AG04449 (cell line): ENCODE data around the gene THSD4.
"Not testable (repeated sequence)": the region's sequence is repeated elsewhere in the genome, so short reads cannot be mapped to it uniquely, and the experiment has no call there.

Source experiments
- CTCF ChIA-PET: fragments of 350-600 bp; formaldehyde crosslinking; extraction: SDS; loops from one replicate; lab custom pipeline; 2021; ENCODE audit warnings: antibody characterized with exemption; lab: Yijun Ruan, JAX
- POLR2A ChIA-PET: fragments of 400-600, 350-600 bp; formaldehyde crosslinking; extraction: SDS; loops from one replicate; lab custom pipeline; 2020; ENCODE audit warnings: antibody characterized with exemption, inconsistent platforms; lab: Yijun Ruan, JAX
- DNase-seq: peaks from one replicate; pipeline ENCODE4 v3.0.0-alpha.2; 2010; ENCODE audit warnings: low read depth, low spot score
- H3K4me3 ChIP-seq: 2 replicates; pipeline ENCODE4 v1.5.1; 2011; ENCODE audit warnings: low read depth, mild to moderate bottlenecking, control low read depth, low read length
- CTCF ChIP-seq: IDR thresholded peaks from one replicate; pipeline ENCODE4 v1.5.1; 2011; ENCODE audit warnings: mild to moderate bottlenecking, moderate library complexity, low read length, control low read depth, inconsistent platforms; ENCODE audit not compliant: insufficient read depth; ENCODE audit errors: missing control alignments

Gene THSD4

GRCh38 chr15:71125831-71126450 is 10.7 kb downstream of the THSD4 start:
- ChIA-PET POLR2A (no interaction called here), CTCF (interaction anchor here (1.0 to 3.9 kb wide), 3 partner anchors 8 to 311 kb away, joined by 3 to 21 read pairs (median 6); partner anchors contain the start of gene THSD4)
- no peak for DNase-seq
- TF ChIP-seq CTCF, result peak; percentile 5
- H3K4me3 ChIP-seq, result no peak overlapping the region

- no peak for TF ChIP-seq CTCF
- POLR2A ChIA-PET, result no interaction called here
- no peak overlapping the region for H3K4me3 ChIP-seq
- CTCF ChIA-PET, result interaction anchor here (1.7 to 3.9 kb wide), 2 partner anchors 9 to 12 kb away, joined by 6 to 21 read pairs; partner anchors contain the start of gene THSD4
- no peak for DNase-seq
Observed at GRCh38 chr15:71127083-71127482, 11.8 kb downstream of the THSD4 start.

GRCh38 chr15:71128159-71128558 is 12.9 kb downstream of the THSD4 start:
- POLR2A ChIA-PET, DNase-seq: not testable (repeated sequence)
- CTCF ChIA-PET, result interaction anchor here (0.8 to 0.9 kb wide), 2 partner anchors 11 to 312 kb away, joined by 3 to 4 read pairs; no protein-coding TSS in a partner anchor

GRCh38 chr15:71128939-71129562 is 13.8 kb downstream of the THSD4 start:
- no peak overlapping the region for H3K4me3 ChIP-seq
- CTCF ChIA-PET, result interaction anchor here (0.8 to 0.9 kb wide), 2 partner anchors 11 to 311 kb away, joined by 3 to 4 read pairs; no protein-coding TSS in a partner anchor
- DNase-seq, result no peak
- no peak for TF ChIP-seq CTCF
- POLR2A ChIA-PET, result no interaction called here

More at GRCh38 chr15:71128159-71128558, 12.9 kb downstream of the THSD4 start:
- H3K4me3 ChIP-seq, result not testable (repeated sequence)

GRCh38 chr15:71129669-71130068 is 14.4 kb downstream of the THSD4 start:
- no peak for DNase-seq
- POLR2A ChIA-PET, result no interaction called here
- CTCF ChIA-PET, result interaction anchor here (0.9 to 2.3 kb wide), 2 partner anchors 10 to 314 kb away, joined by 3 to 5 read pairs; no protein-coding TSS in a partner anchor
- no peak overlapping the region for H3K4me3 ChIP-seq
- no peak for TF ChIP-seq CTCF

GRCh38 chr15:71131601-71132362 is 16.5 kb downstream of the THSD4 start:
- ChIA-PET CTCF (interaction anchor here (0.9 to 2.3 kb wide), 2 partner anchors 12 to 35 kb away, joined by 3 to 5 read pairs; no protein-coding TSS in a partner anchor), POLR2A (no interaction called here)
- TF ChIP-seq CTCF, result no peak
- H3K4me3 ChIP-seq, result no peak overlapping the region
- no peak for DNase-seq
